K562 (cell line): ENCODE measurements around the gene SHISAL1. TPM values are rescaled to one million over a fixed set of nuclear protein-coding genes. Genes with fewer than 3 reads are reported as not detected.

Source experiments
- ATAC-seq: fragments of 200-7000 bp; cut with Tn5 transposase; 3 replicates; pipeline ENCODE4 v1.9.1; 2020; ENCODE audit warnings: moderate library complexity
- BruUV-seq: library from RNA; stranded (reverse); fragments of 400-500 nt; replicated peaks from 2 replicates; lab custom pipeline; 2021; lab: Mats Ljungman, UMichigan
- CTCF ChIA-PET: fragments of 300-600 bp; formaldehyde crosslinking; extraction: SDS; loops from one replicate; lab custom pipeline; 2021; ENCODE audit warnings: low intra/inter-chr PET ratio; lab: Yijun Ruan, JAX
- POLR2A ChIA-PET: fragments of 300-600, 350-650 bp; sonication (Branson Sonifier 250); formaldehyde crosslinking; extraction: SDS; loops from one replicate; lab custom pipeline; 2021; ENCODE audit warnings: antibody characterized with exemption, inconsistent platforms; lab: Yijun Ruan, JAX
- DNase-seq, 4 experiments: peaks; one replicate each; pipeline versions ENCODE4 v3.0.0 to v3.0.0-alpha.2; 2011 to 2018; ENCODE audit warnings: low spot score in 3 of 4, mixed read lengths in 3 of 4; ENCODE audit errors: extremely low read depth in 1 of 4
- FAIRE-seq: peaks from 2 replicates; lab custom pipeline; 2011; peaks lifted over from hg19 to GRCh38; lab: Jason Lieb, UNC
- H2AFZ ChIP-seq: 2 replicates; pipeline ENCODE4 v1.6.0; 2011; ENCODE audit warnings: low read depth, low read length, control low read depth, inconsistent platforms
- H3K27ac ChIP-seq: fragments of 200-600 bp; 3 replicates; pipeline ENCODE4 v1.8.0; 2011; ENCODE audit warnings: low read depth, mild to moderate bottlenecking, control low read depth, inconsistent platforms, low read length, moderate library complexity, mixed read lengths; ENCODE audit errors: extremely low read depth
- H3K27me3 ChIP-seq, 2 experiments: fragments of 300-600 bp in 1 of 2; 2 replicates in 1 of 2; 3 replicates in 1 of 2; pipeline versions ENCODE4 v1.6.0 to v1.8.0; 2011; ENCODE audit warnings: inconsistent platforms in 2 of 2, low read length in 2 of 2, mild to moderate bottlenecking in 1 of 2, mixed read lengths in 1 of 2, moderate library complexity in 1 of 2; ENCODE audit not compliant: control insufficient read depth in 2 of 2, insufficient read depth in 2 of 2
- H3K36me3 ChIP-seq: fragments of 300-600 bp; 3 replicates; pipeline ENCODE4 v1.8.0; 2011; ENCODE audit warnings: mild to moderate bottlenecking, low read length, inconsistent platforms; ENCODE audit not compliant: control insufficient read depth, insufficient read depth
- H3K4me1 ChIP-seq, 2 experiments: fragments of 200-600 bp in 1 of 2; replicated peaks in 1 of 2; 2 replicates in 1 of 2; 3 replicates in 1 of 2; pipeline versions ENCODE4 v1.5.1 to v1.8.0; 2011; ENCODE audit warnings: inconsistent platforms in 2 of 2, low read length in 2 of 2, mild to moderate bottlenecking in 1 of 2, mixed read lengths in 1 of 2, moderate library complexity in 1 of 2; ENCODE audit not compliant: control insufficient read depth in 2 of 2, insufficient read depth in 2 of 2
- H3K4me2 ChIP-seq: 2 replicates; pipeline ENCODE4 v1.6.1; 2011; ENCODE audit warnings: low read length, control low read depth, inconsistent platforms, mixed read lengths; ENCODE audit not compliant: insufficient read depth
- H3K4me3 ChIP-seq: fragments of 200-600 bp; sonication (generic), shearing (Covaris generic); 2 replicates; pipeline ENCODE4 v1.5.1; 2016; ENCODE audit warnings: control low read depth, inconsistent platforms
- H3K79me2 ChIP-seq: fragments of 200-600 bp; 3 replicates; pipeline ENCODE4 v1.8.0; 2011; ENCODE audit warnings: low read length, inconsistent platforms; ENCODE audit not compliant: control insufficient read depth, insufficient read depth
- H3K9ac ChIP-seq, 2 experiments: 2 replicates each; pipeline versions ENCODE4 v1.6.0 to v1.6.1; 2011; ENCODE audit warnings: low read depth in 2 of 2, low read length in 2 of 2, control low read depth in 1 of 2, inconsistent platforms in 1 of 2, mild to moderate bottlenecking in 1 of 2, mixed read lengths in 1 of 2; ENCODE audit not compliant: insufficient read depth in 1 of 2
- H3K9me1 ChIP-seq: one replicate; pipeline ENCODE4 v1.6.0; 2011; ENCODE audit warnings: inconsistent platforms, mild to moderate bottlenecking, low read length, moderate library complexity; ENCODE audit not compliant: control insufficient read depth, insufficient read depth
- H3K9me3 ChIP-seq: replicated peaks from 2 replicates; pipeline ENCODE4 v1.5.1; 2011; ENCODE audit warnings: low read depth, low read length, inconsistent platforms; ENCODE audit not compliant: control insufficient read depth, insufficient read depth
- H4K20me1 ChIP-seq: replicated peaks from 2 replicates; pipeline ENCODE4 v1.6.1; 2011; ENCODE audit warnings: low read length, inconsistent platforms, mixed read lengths; ENCODE audit not compliant: control insufficient read depth, insufficient read depth
- E2F1 ChIP-seq: sonication (generic); formaldehyde crosslinking; IDR thresholded peaks from 2 replicates; pipeline ENCODE4 v1.8.1; 2023; ENCODE audit warnings: mild to moderate bottlenecking, missing genetic modification reagents, moderate library complexity
- FOXK1 ChIP-seq: sonication (generic); formaldehyde crosslinking; IDR thresholded peaks from 2 replicates; pipeline ENCODE4 v1.8.0; 2022; ENCODE audit warnings: missing genetic modification reagents, mild to moderate bottlenecking, borderline replicate concordance
- HBP1 ChIP-seq: fragments of 450-650 bp; formaldehyde crosslinking; IDR thresholded peaks from 2 replicates; pipeline ENCODE4 v1.4.0; 2022; ENCODE audit warnings: missing genetic modification characterization
- HNRNPUL1 ChIP-seq: fragments of 200-400 bp; formaldehyde crosslinking; IDR thresholded peaks from 2 replicates; pipeline ENCODE4 v1.6.1; 2017; ENCODE audit warnings: low read length
- SNRNP70 ChIP-seq: fragments of 200-400 bp; formaldehyde crosslinking; optimal IDR thresholded peaks from 2 replicates; pipeline ENCODE3; 2017; ENCODE audit warnings: low read depth, low read length
- ZNF174 ChIP-seq: fragments of 250-450 bp; sonication (Bioruptor Pico); IDR thresholded peaks from 2 replicates; pipeline ENCODE4 v1.4.0; 2020; ENCODE audit warnings: mild to moderate bottlenecking
- ZNF224 ChIP-seq: sonication (generic); formaldehyde crosslinking; IDR thresholded peaks from 2 replicates; pipeline ENCODE4 v1.8.0; 2022; ENCODE audit warnings: mild to moderate bottlenecking, missing genetic modification reagents
- ZNF589 ChIP-seq: fragments of 200-800 bp; sonication (Bioruptor generic); IDR thresholded peaks from 2 replicates; pipeline ENCODE4 v1.6.1; 2016; ENCODE audit warnings: low read depth, missing genetic modification characterization, missing compliant biosample characterization
- WGBS: fragments of 100-300 bp; shearing (Covaris generic); methylation state at CpG from one replicate; pipeline ENCODE4 v1.1.6; 2016; ENCODE audit warnings: low coverage, mixed read lengths; ENCODE audit not compliant: insufficient coverage; ENCODE audit errors: missing lambda C conversion rate; 5-methylcytosine and 5-hydroxymethylcytosine counted together
- in situ Hi-C: fragments of 300-500 bp; cut with MboI; formaldehyde crosslinking; loops from 4 replicates; pipeline ENCODE4 v1.15.0; 2018; ENCODE audit warnings: inconsistent platforms, mixed read lengths
- intact Hi-C: fragments of 100-400 bp; cut with micrococcal nuclease; formaldehyde crosslinking; loops from 2 replicates; pipeline ENCODE4 v1.14.2; 2022
- polyA plus RNA-seq, 8 experiments: library from polyadenylated mRNA; depleted of rRNA in 4 of 8; stranded (reverse) in 5 of 8; unstranded in 3 of 8; fragments of >200 nt; fragmentation: Nextera tagmentation in 2 of 8; fragmentation: Illumina TruSeq in 1 of 8; extraction: Ambion mirVana in 2 of 8; extraction: Trizol in 1 of 8; gene quantifications; 2 replicates each; pipeline versions ENCODE4 v1.2.1 to v1.2.3, GENCODE V29; 2011 to 2014; ENCODE audit warnings: inconsistent platforms in 1 of 8, missing spikeins in 1 of 8
- total RNA-seq, 7 experiments: library from RNA; depleted of rRNA in 6 of 7; stranded (reverse); fragments of >200 nt in 6 of 7; fragmentation: Illumina TruSeq in 2 of 7; extraction: Trizol in 2 of 7; gene quantifications; 2 replicates each; pipeline versions ENCODE4 v1.2.1 to v1.2.3, GENCODE V29; 2011 to 2021; ENCODE audit warnings: low replicate concordance in 1 of 7
- TF ChIP-seq, protein P1 (sequence below), 2 experiments: IDR thresholded peaks in 1 of 2; conservative IDR thresholded peaks in 1 of 2; 2 replicates each; pipeline ENCODE4 v1.6.1; 2016; ENCODE audit warnings: low read depth in 2 of 2, mild to moderate bottlenecking in 1 of 2, missing compliant biosample characterization in 1 of 2, missing genetic modification characterization in 1 of 2, moderate library complexity in 1 of 2

SHISAL1 gene
- total and polyA plus RNA-seq, 9 of the 15 experiments (the other 6 are each of a cell fraction or from before 2014, with no cell fraction given), result not detected

- Histone ChIP-seq H3K27me3 (peaks cover 3 to 33% of the 10 kb centered on the region in 2 experiments; a peak in 3 of 5 replicates), H3K36me3 (no peaks in the 10 kb centered on the region), H3K9me1 (no peaks in the 10 kb centered on the region), H2AFZ (no peak overlapping the region), H3K4me1 (peaks cover 0 to 5% of the 10 kb centered on the region in 2 experiments; a peak in 1 of 5 replicates), H3K27ac (no peak overlapping the region), H3K79me2 (no peaks in the 10 kb centered on the region), H3K9me3 (no peaks in the 10 kb centered on the region), H3K4me2 (no peak overlapping the region), H4K20me1 (no peaks in the 10 kb centered on the region; the same call in 1 of the 2 replicates), H3K4me3 (no peak overlapping the region), H3K9ac (no peak overlapping the region)
- in situ Hi-C loops (no loop called here), intact Hi-C loops (no loop called here)
- TF ChIP-seq FOXK1 (CRISPR knock-in tag) (no peak), ZNF589 (no peak), SNRNP70 (no peak), E2F1 (CRISPR knock-in tag) (no peak), ZNF174 (no peak), HBP1 (CRISPR knock-in tag) (no peak), HNRNPUL1 (no peak), ZNF224 (CRISPR knock-in tag) (no peak)
- TF ChIP-seq, protein P1, sequence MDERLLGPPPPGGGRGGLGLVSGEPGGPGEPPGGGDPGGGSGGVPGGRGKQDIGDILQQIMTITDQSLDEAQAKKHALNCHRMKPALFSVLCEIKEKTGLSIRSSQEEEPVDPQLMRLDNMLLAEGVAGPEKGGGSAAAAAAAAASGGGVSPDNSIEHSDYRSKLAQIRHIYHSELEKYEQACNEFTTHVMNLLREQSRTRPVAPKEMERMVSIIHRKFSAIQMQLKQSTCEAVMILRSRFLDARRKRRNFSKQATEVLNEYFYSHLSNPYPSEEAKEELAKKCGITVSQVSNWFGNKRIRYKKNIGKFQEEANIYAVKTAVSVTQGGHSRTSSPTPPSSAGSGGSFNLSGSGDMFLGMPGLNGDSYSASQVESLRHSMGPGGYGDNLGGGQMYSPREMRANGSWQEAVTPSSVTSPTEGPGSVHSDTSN (CRISPR knock-in tag; IDR thresholded peaks at IDR 0.05; ENCODE audit: low read depth), result no peak
- TF ChIP-seq, protein P1 (tag; conservative IDR thresholded peaks at IDR 0.05; ENCODE audit: low read depth), result no peak
- no peak for FAIRE-seq
- no peak for DNase-seq
- POLR2A ChIA-PET, result no interaction called here
- 2% methylated on average over 11 of the region's 17 CpGs for WGBS
- CTCF ChIA-PET, result no interaction called here
- ATAC-seq, result no peak
- BruUV-seq, result no TSS peak
These were observed 111.7 kb downstream of the SHISAL1 start for GRCh38 chr22:44200855-44201550.
